Smooth muscle cell (in vitro differentiated cells): Measurements from ENCODE around the gene MRPL43. TPM values are rescaled to one million over a fixed set of nuclear protein-coding genes. Genes with fewer than 3 reads are reported as not detected.

Source experiments
- DNase-seq: peaks from one replicate; lab custom pipeline; 2025; ENCODE audit not compliant: unreplicated experiment; lab: John Stamatoyannopoulos, UW
- H2AFZ ChIP-seq: fragments of 200-600 bp; sonication (generic); 2 replicates; pipeline ENCODE4 v1.6.0; 2016; ENCODE audit warnings: antibody characterized with exemption, low read depth, mild to moderate bottlenecking
- H3F3A ChIP-seq: fragments of 200-600 bp; sonication (generic); 2 replicates; pipeline ENCODE4 v1.6.0; 2017; ENCODE audit warnings: antibody characterized with exemption, low read depth
- H3K27ac ChIP-seq: fragments of 200-600 bp; sonication (generic); 2 replicates; pipeline ENCODE4 v1.5.1; 2016; ENCODE audit warnings: low read depth, mild to moderate bottlenecking
- H3K27me3 ChIP-seq: fragments of 200-600 bp; sonication (generic); 2 replicates; pipeline ENCODE4 v1.6.1; 2016; ENCODE audit warnings: low read depth, mild to moderate bottlenecking
- H3K36me3 ChIP-seq: fragments of 200-600 bp; sonication (generic); 2 replicates; pipeline ENCODE4 v1.5.1; 2016; ENCODE audit warnings: low read depth
- H3K4me1 ChIP-seq: fragments of 200-600 bp; sonication (generic); 2 replicates; pipeline ENCODE4 v1.5.1; 2016; ENCODE audit warnings: low read depth
- H3K4me2 ChIP-seq: fragments of 200-600 bp; sonication (generic); 2 replicates; pipeline ENCODE4 v1.6.0; 2016; ENCODE audit warnings: mild to moderate bottlenecking
- H3K4me3 ChIP-seq: fragments of 200-600 bp; sonication (generic); 2 replicates; pipeline ENCODE4 v1.5.1; 2016; ENCODE audit warnings: mild to moderate bottlenecking
- H3K79me2 ChIP-seq: fragments of 200-600 bp; sonication (generic); 2 replicates; pipeline ENCODE4 v1.6.0; 2016; ENCODE audit warnings: low read depth, mild to moderate bottlenecking
- H3K9ac ChIP-seq: fragments of 200-600 bp; sonication (generic); 2 replicates; pipeline ENCODE4 v1.6.0; 2016; ENCODE audit warnings: low read depth
- H3K9me3 ChIP-seq: fragments of 200-600 bp; sonication (generic); replicated peaks from 2 replicates; pipeline ENCODE4 v1.5.1; 2016; ENCODE audit warnings: low read depth
- H4K20me1 ChIP-seq: fragments of 200-600 bp; sonication (generic); 2 replicates; pipeline ENCODE4 v1.6.0; 2016; ENCODE audit warnings: low read depth
- CTCF ChIP-seq: fragments of 200-600 bp; sonication (generic); IDR thresholded peaks from 2 replicates; pipeline ENCODE4 v1.5.1; 2017; ENCODE audit warnings: borderline replicate concordance, mild to moderate bottlenecking, antibody characterized with exemption; ENCODE audit not compliant: insufficient read depth, poor library complexity, severe bottlenecking
- WGBS: methylation state at CpG from one replicate; pipeline ENCODE4 v1.1.7; 2016; ENCODE audit warnings: low lambda C conversion rate; 5-methylcytosine and 5-hydroxymethylcytosine counted together
- polyA plus RNA-seq: library from polyadenylated mRNA; unstranded; fragments of >200 nt; fragmentation: Nextera tagmentation; extraction: Ambion mirVana; gene quantifications from 2 replicates; pipeline ENCODE4 v1.2.1, GENCODE V29; 2016
- total RNA-seq: library from RNA; depleted of rRNA; stranded (reverse); fragments of >200 nt; gene quantifications from 2 replicates; pipeline ENCODE4 v1.2.3, GENCODE V29; 2014

MRPL43 gene
- total and polyA plus RNA-seq, 2 experiments from 2014 or later, result 89.9 to 120 TPM

DNA sequence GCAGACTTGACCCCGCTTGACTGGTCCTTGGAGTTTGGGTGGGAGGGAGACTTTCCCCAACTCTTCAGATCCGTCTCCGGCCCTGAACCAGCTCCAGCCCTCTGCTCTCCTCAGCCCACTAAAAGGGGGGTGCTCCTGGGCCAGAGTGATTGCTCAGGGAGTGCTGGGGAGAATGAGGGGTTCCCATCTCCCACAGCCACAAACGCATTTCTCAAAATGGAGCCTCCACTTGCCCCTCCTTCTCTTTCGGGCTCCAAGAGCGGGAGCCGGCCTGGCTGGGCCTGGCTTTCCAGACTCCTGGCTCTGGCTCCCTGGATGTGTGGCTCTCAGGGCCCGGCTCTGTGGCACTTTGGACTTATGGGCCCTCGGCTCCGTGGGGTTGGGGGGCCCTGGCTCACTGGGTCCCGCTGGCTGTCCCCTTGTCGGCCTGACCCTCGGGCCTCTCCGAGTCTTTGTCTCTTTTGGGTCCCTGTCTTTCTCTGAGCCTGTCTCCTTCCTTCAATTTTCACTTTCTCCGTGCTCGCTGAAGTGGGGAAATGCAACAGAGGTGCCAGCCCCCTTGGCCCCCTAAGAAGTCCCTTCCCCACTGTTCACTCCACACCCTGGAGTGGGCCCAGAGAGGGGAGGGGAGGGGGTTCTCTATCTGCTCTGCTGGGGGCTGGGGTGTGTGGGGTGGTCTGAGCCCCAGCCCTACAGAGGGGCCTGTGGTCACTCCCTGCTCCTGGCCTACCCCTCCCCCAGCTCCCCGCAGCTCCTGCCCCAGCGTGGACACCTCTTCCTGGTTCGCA, 13.0 kb upstream of the MRPL43 start:
- peaks cover 40% of the 10 kb centered on the region for H3K79me2 ChIP-seq
- H3K27ac ChIP-seq, result peak overlapping the region; percentile 97
- peak overlapping the region; percentile 93 for H3K4me2 ChIP-seq
- peaks cover 27% of the 10 kb centered on the region for H3K4me1 ChIP-seq
- peak overlapping the region; percentile 52 for H2AFZ ChIP-seq
- peaks cover 15% of the 10 kb centered on the region for H3F3A ChIP-seq
- H3K36me3 ChIP-seq, result no peaks in the 10 kb centered on the region
- no peaks in the 10 kb centered on the region for H3K9me3 ChIP-seq
- H3K4me3 ChIP-seq, result peak overlapping the region; percentile 81
- H3K9ac ChIP-seq, result peak overlapping the region; percentile 92
- H3K27me3 ChIP-seq, result no peaks in the 10 kb centered on the region
- peaks cover 39% of the 10 kb centered on the region for H4K20me1 ChIP-seq
- 12% methylated on average over 17 of the region's 19 CpGs for WGBS
- TF ChIP-seq CTCF, result no peak
- peak; percentile 51 for DNase-seq

GRCh38 chr10:100999742-101000126, 12.4 kb upstream of the MRPL43 start, which contains the start of gene LZTS2:
TSS of gene LZTS2 (plus strand) at chr10:100999808. CDS start at chr10:101002539, 2,731 bp downstream.
- Histone ChIP-seq H3K4me3 (peak within 1 kb of the TSS; percentile 81), H2AFZ (peak within 1 kb of the TSS; percentile 71), H3K27me3 (no peaks in the 10 kb centered on the region), H3K9me3 (no peaks in the 10 kb centered on the region), H4K20me1 (peaks cover 33% of the 10 kb centered on the region), H3K27ac (peak within 1 kb of the TSS; percentile 97), H3K9ac (peak within 1 kb of the TSS; percentile 98), H3K36me3 (no peaks in the 10 kb centered on the region), H3F3A (peaks cover 21% of the 10 kb centered on the region), H3K4me1 (peaks cover 27% of the 10 kb centered on the region), H3K79me2 (peaks cover 40% of the 10 kb centered on the region), H3K4me2 (peak within 1 kb of the TSS; percentile 93)
- DNase-seq, result no peak
- 3% methylated on average over 3 of the region's 44 CpGs for WGBS
- no peak for TF ChIP-seq CTCF

DNA sequence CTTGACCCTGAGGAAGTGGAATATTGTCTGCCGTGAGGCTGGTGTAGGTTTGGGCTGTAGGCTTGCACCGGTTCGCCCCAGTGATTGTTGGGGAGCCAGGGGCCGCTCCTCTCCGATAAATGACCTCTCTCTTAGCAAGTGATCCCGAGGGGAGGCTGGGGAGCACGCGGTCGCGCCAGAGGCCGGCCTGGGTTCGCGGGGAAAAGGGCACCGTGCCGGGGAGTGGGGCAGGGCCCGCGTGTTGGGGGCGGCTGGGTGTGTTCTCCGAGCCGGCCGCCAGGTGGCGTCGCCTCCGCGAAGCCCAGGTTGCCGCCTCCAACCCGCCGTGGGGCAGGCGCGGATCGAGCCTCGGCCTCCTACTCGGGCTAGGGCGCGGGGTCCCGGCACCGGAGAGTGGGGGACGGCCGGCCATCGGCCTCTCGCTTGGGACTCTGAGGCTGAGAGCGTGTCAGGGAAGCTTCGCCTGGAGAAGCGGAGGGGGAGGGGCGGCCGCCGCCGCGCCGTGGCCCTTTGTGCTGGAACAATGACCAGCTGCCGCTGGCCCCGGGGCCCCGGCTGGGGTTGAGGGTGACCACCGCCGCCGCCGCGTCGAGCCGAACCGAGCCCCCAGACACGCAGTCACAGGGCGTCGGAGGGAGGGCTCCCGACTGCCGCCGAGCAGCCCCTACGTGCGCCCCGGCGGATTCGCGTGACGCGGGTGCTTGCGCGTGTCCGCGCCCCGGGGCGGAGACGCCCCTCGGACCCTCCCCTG, 11.9 kb upstream of the MRPL43 start:
- peak overlapping the region; percentile 81 for H3K4me3 ChIP-seq
- no peaks in the 10 kb centered on the region for H3K27me3 ChIP-seq
- 3% methylated on average over 39 of the region's 83 CpGs for WGBS
- H3K36me3 ChIP-seq, result no peaks in the 10 kb centered on the region
- peaks cover 28% of the 10 kb centered on the region for H4K20me1 ChIP-seq
- peaks cover 27% of the 10 kb centered on the region for H3K4me1 ChIP-seq
- peak overlapping the region; percentile 93 for H3K4me2 ChIP-seq
- H3F3A ChIP-seq, result peaks cover 24% of the 10 kb centered on the region
- peak; percentile 93 for TF ChIP-seq CTCF
- peak overlapping the region; percentile 97 for H3K27ac ChIP-seq
- H3K9me3 ChIP-seq, result no peaks in the 10 kb centered on the region
- peaks cover 40% of the 10 kb centered on the region for H3K79me2 ChIP-seq
- DNase-seq, result peak; percentile 65
- peak overlapping the region; percentile 71 for H2AFZ ChIP-seq
- H3K9ac ChIP-seq, result peak overlapping the region; percentile 98
